Stimulated activated CD8-positive, alpha-beta memory T cell treated with anti-CD3 and anti-CD28 coated beads, Interleukin-15, amount 100 ng/mL, for 24 hours (primary cell): ENCODE data around the gene ZBTB7B.
"Not testable (repeated sequence)": the region's sequence is repeated elsewhere in the genome, so short reads cannot be mapped to it uniquely, and the experiment has no call there.

Experiments used
- DNase-seq: peaks from one replicate; pipeline ENCODE4 v3.0.0-alpha.2; 2020; ENCODE audit warnings: low read depth

Gene ZBTB7B

GRCh38 chr1:154968731-154969130 lies 33.9 kb upstream of the ZBTB7B start:
- DNase-seq: no peak

- DNase-seq: no peak
Measured at GRCh38 chr1:154969246-154969645, 33.4 kb upstream of the ZBTB7B start.

- DNase-seq: no peak
Measured at GRCh38 chr1:154969860-154970452, 32.6 kb upstream of the ZBTB7B start.

GRCh38 chr1:154970631-154971340 lies 31.8 kb upstream of the ZBTB7B start, which contains the start of gene SHC1:
Gene SHC1, minus strand, starts transcription at chr1:154970747. Its CDS starts 221 bp downstream, at chr1:154970526.
- DNase-seq: no peak

- no peak for DNase-seq
Measured at GRCh38 chr1:154971341-154971998, 31.1 kb upstream of the ZBTB7B start.

- no peak for DNase-seq
Measured at GRCh38 chr1:154972213-154972516, 30.4 kb upstream of the ZBTB7B start.

GRCh38 chr1:154972517-154973343 lies 29.9 kb upstream of the ZBTB7B start:
- DNase-seq: no peak

GRCh38 chr1:154973344-154974101 lies 29.1 kb upstream of the ZBTB7B start:
- DNase-seq: peak; percentile 82

GRCh38 chr1:154974102-154974807 lies 28.3 kb upstream of the ZBTB7B start, which contains the start of gene CKS1B:
Gene CKS1B, plus strand, starts transcription at chr1:154974681. Its CDS starts 65 bp downstream, at chr1:154974746.
- peak; percentile 76 for DNase-seq

- DNase-seq: peak; percentile 79
Measured at GRCh38 chr1:154974808-154975408, 27.7 kb upstream of the ZBTB7B start.

GRCh38 chr1:154975409-154976059 lies 27.1 kb upstream of the ZBTB7B start:
- DNase-seq: peak; percentile 33

- not testable (repeated sequence) for DNase-seq
Measured at GRCh38 chr1:154977762-154978161, 24.8 kb upstream of the ZBTB7B start.

- DNase-seq: no peak
Measured at GRCh38 chr1:154978360-154978759, 24.2 kb upstream of the ZBTB7B start.

GRCh38 chr1:154982341-154982740 lies 20.3 kb upstream of the ZBTB7B start:
- no peak for DNase-seq

GRCh38 chr1:154982897-154983648 lies 19.5 kb upstream of the ZBTB7B start, which contains the start of gene FLAD1:
Gene FLAD1, plus strand, starts transcription at chr1:154983344. Its CDS starts 351 bp downstream, at chr1:154983695.
- DNase-seq: peak; percentile 75

GRCh38 chr1:154983776-154984466 lies 18.7 kb upstream of the ZBTB7B start:
- no peak for DNase-seq

GRCh38 chr1:154986736-154987135 lies 15.9 kb upstream of the ZBTB7B start:
- not testable (repeated sequence) for DNase-seq

- no peak for DNase-seq
Measured at GRCh38 chr1:154987326-154987725, 15.3 kb upstream of the ZBTB7B start.
